Stimulated activated CD4-positive, alpha-beta T cell treated with anti-CD3 and anti-CD28 coated beads, Interleukin-2, amount 100 ng/mL, for 48 hours (primary cell): ENCODE results near the gene CADM1.

Experiments
- DNase-seq, 2 donors: peaks; one replicate each; pipeline ENCODE4 v3.0.0-alpha.2; 2020

CADM1 gene

GRCh38 chr11:115515647-115516395 lies 11.6 kb upstream of the CADM1 start:
- no peak for DNase-seq

- no peak for DNase-seq
These were observed 2.9 kb upstream of the CADM1 start for GRCh38 chr11:115506954-115507675.

GRCh38 chr11:115505175-115505574 lies 960 bp upstream of the CADM1 start:
- DNase-seq = no peak

- no peak for DNase-seq
These were observed 334 bp downstream of the CADM1 start for GRCh38 chr11:115503886-115504275.

DNA sequence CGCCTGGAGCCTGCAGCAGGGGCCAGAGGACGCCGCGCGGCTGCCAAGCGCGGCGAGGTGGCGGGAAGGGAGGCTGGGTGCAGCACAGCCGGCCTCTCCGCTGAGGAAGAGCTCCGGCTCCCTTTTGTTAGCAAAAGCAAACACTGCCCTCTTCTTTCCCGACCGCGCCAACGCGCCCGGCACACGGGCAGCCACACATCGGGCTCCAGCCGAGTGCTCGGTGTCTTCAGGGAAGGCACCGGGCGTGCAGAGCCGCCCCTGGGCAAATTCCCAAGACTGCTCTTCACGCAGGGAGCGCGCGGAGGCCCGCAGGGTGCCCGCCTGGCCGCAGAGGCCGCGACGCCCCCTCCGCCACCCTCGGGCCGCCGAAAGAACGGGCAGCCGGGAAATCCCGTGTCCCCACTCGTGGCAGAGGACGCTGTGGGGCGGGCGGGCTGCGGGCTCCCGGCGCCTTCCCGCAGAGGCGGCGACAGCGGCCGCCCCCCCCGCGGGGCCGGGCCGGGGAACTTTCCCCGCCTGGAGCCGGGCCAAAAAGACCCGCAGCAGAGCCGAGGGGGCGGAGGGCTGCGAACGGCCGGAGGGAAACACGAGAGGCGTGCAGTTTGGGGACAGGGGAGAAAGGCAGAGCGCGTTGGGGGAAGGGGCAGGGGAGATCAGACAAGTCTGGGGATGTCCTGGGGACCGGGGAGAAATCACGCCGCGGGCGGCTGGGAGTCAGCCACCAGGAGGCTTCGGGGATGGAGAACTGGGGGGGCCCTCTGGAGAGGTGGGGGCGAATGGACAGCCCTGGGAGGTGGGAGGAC lies 931 bp downstream of the CADM1 start:
- DNase-seq = no peak

DNA sequence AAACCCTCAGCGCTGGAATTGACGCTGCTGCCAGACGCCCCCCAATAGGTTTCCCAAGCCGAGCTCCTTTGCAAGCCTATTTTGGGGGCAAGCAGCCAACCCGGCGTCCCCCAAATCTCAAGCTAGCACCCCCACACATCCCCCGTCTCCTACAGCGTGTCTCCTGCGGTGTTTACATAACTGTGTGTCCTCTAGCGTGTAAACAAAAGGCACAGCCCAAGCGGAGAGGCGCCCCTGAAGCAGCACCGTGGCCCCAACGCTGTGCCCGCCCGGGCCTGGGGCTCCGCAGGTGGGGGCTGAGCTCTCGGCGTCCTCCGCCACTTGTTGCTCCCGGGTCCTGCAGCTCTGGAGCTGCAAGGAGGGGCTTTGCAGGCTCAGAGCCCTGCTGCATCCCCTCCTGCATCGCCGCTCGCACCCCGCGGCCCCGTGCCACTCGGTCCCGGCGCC lies 1.6 kb downstream of the CADM1 start:
- DNase-seq = no peak

- no peak for DNase-seq
These were observed 2.2 kb downstream of the CADM1 start for GRCh38 chr11:115501893-115502589.

GRCh38 chr11:115501502-115501892 lies 2.7 kb downstream of the CADM1 start:
- DNase-seq = no peak

- no peak for DNase-seq
These were observed 3.4 kb downstream of the CADM1 start for GRCh38 chr11:115500547-115501501.

GRCh38 chr11:115499891-115500290 lies 4.3 kb downstream of the CADM1 start:
- no peak for DNase-seq

- DNase-seq = no peak
These were observed 4.9 kb downstream of the CADM1 start for GRCh38 chr11:115499241-115499799.

DNA sequence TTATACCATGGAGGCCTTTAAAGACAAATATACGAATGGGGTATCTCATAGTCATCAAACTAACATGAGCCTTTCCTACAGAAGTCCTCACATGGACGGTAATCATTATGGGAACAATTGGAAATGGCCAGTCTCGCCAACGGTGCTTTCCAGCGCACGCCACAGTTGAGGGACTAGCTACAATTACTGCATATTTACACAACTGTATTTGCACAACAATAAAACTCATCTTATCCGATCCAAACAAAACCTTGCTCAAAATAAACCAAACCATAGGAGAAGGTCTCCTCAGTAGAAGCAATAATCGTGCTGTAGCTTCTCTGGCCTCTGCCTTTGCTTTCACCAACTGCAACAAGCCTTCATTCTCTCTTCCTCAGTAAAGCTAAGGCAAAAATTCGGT lies 5.9 kb downstream of the CADM1 start:
- DNase-seq = no peak

- no peak for DNase-seq
These were observed 6.9 kb downstream of the CADM1 start for GRCh38 chr11:115497303-115497702.

GRCh38 chr11:115496892-115497291 lies 7.3 kb downstream of the CADM1 start:
- no peak for DNase-seq

DNA sequence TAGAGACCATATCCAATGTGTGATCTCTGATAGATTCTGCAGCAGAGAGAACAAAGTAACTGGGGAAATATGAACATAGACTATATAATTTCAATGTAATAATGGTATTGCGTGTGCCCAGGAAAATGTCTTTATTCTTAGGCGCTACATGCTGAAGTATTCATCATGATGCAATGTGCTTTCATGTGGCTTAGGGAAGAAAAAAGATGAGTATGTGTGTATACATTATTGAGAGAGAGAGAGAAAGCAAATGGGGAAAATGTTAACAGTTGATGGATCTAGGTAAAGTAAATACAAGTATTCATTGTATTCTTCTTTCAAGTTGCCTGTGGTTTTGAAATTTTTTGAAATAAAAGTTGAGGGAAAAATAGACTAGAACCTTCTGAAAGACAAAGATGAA lies 10.3 kb downstream of the CADM1 start:
- DNase-seq = no peak

DNA sequence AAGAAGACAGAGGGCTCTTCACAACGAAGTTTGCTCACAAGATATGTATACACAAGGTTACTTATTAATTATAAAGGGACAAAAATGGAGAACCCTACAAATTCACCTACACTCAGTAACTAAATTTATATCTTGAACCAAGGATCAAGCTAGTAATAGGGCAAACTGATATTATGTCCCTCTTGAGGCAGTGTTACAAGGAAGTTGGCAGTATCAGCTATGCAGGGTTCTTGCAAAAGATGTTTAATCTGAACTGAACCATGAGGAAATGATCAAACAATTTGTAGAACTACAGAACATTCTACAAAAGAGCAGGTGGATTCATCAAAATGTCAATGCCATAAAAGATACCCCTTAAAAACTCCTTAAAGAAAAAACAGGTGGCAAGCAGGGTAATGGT lies 10.7 kb downstream of the CADM1 start:
- DNase-seq = no peak

DNA sequence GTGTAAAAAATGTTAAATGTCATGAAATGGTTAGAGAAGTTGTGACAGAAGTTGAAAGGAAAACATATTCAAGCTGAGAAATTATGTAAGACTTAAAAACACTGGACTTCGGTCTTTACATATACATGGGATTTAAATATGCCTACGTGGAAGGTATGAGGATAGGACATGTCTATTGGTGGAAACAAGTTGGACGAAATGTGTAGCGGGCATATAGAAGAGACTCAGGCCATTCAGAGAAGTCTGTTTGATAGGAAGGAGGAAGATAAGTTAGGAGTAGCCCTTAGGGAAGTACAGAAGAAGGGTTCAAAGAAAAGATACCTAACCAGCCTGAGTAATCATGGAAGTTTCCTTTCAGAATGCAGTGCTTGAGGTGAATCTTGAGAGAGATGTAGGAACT lies 14.7 kb downstream of the CADM1 start:
- DNase-seq = no peak

DNA sequence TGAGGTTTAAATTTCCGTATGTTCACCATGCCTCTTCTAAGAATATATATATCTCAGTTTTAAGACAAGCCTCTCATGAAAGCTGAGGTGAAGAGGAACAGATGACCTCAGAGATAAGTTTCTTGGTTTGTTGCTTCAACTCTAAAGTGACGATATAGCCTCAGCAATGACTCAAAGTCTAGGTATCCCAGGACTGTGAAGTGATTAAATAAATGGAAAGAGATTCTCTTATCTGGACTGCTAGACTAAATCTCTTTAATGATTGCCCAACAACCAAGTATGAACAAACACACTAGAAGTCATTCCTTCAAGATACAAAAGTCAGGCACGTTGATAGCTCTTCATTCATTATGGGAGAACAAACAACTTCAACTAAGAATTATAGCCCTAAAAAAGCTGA lies 15.3 kb downstream of the CADM1 start:
- DNase-seq = no peak

DNA sequence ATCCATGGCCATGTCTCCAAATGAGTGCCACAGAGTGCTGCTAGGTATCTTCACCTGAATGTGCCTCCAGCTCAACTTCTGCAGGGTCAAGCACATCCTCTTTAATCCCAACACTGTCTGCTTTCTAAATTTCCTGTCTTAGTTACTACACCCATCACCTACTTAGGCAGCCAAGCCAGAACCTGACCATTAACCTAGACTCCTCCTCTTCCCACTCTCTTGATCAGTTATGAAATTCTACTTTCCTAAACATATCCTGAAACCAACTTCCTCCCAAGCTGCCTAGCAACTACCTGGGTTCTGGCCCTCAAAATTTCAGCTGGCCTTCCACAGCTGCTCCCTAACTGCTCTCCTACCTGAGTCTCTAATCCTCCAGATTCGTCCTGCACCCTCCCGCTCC lies 22.7 kb downstream of the CADM1 start:
- DNase-seq = no peak

DNA sequence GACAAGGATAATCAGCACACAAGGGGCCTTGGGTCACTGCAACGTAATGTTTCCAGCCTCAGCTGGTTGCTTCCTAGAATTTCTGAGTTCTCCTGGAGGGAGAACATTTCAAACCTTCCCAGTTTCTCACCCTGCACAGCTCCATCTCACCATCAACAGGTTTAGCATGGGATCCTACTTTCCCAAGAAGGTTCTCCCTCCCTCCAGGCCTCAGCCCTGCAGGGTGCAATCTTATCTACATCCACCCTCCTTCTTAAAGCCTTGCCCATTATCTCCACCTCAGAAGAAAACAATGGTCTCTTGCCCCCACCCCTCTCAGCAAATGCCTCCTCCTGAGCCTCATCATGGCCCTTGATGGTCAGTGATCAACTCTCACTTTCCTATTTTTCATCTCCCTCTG lies 23.6 kb downstream of the CADM1 start:
- DNase-seq = no peak

DNA sequence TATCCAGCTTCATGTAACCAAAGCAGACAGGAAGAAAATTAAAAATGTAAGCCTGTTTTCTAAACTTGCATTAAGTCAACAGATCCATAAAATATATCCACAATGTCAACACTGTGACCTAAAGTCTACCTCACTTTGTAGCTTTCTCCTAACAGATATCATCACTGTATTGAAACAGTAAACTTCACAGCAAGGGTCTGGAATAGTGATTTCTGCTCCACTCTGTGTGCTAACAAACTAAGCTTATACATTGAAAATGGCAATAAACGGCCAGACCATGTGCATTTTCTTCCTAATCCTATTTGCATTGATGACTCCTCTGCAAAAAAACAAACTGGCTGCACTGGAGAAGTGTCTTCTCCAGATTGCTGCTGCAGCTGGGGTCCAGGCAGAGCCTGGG lies 26.8 kb downstream of the CADM1 start:
- no peak for DNase-seq
